Mesothelial cell of epicardium (in vitro differentiated cells): ENCODE measurements around the gene RBMS2. TPM values are rescaled to one million over a fixed set of nuclear protein-coding genes. Genes with fewer than 3 reads are reported as not detected.
A peak's percentile ranks its signal among the peaks of the same experiment; 100 is the strongest.

Experiments used
- DNase-seq, 2 experiments: peaks; one replicate each; pipeline ENCODE4 v3.0.0; 2021; ENCODE audit warnings: low spot score in 2 of 2; ENCODE audit not compliant: unreplicated experiment in 2 of 2
- H3K27ac Mint-ChIP-seq: 2 replicates; pipeline ENCODE4 v1.8.0; 2021; ENCODE audit warnings: mixed read lengths
- H3K27me3 Mint-ChIP-seq: 2 replicates; pipeline ENCODE4 v1.8.0; 2021; ENCODE audit warnings: low read depth, mixed read lengths
- H3K36me3 Mint-ChIP-seq: 2 replicates; pipeline ENCODE4 v1.8.0; 2021; ENCODE audit warnings: mixed read lengths
- H3K4me1 Mint-ChIP-seq: 2 replicates; pipeline ENCODE4 v1.8.0; 2021; ENCODE audit warnings: mixed read lengths
- H3K4me3 Mint-ChIP-seq: 2 replicates; pipeline ENCODE4 v1.8.0; 2021; ENCODE audit warnings: mild to moderate bottlenecking, moderate library complexity, mixed read lengths
- H3K9me3 Mint-ChIP-seq: 2 replicates; pipeline ENCODE4 v1.8.0; 2021; ENCODE audit warnings: mixed read lengths
- total RNA-seq: library from RNA; stranded (reverse); gene quantifications from 3 replicates; pipeline ENCODE4 v1.2.1, GENCODE V29; 2021
- TF ChIP-seq, protein P1 (sequence below): fragments of 200-600 bp; sonication (generic); IDR thresholded peaks from one replicate; pipeline ENCODE4 v1.5.0; 2021; ENCODE audit warnings: antibody characterized with exemption; ENCODE audit not compliant: unreplicated experiment

Gene RBMS2
- total RNA-seq, 1 donor from 2014 or later, result 78.0 TPM

DNA sequence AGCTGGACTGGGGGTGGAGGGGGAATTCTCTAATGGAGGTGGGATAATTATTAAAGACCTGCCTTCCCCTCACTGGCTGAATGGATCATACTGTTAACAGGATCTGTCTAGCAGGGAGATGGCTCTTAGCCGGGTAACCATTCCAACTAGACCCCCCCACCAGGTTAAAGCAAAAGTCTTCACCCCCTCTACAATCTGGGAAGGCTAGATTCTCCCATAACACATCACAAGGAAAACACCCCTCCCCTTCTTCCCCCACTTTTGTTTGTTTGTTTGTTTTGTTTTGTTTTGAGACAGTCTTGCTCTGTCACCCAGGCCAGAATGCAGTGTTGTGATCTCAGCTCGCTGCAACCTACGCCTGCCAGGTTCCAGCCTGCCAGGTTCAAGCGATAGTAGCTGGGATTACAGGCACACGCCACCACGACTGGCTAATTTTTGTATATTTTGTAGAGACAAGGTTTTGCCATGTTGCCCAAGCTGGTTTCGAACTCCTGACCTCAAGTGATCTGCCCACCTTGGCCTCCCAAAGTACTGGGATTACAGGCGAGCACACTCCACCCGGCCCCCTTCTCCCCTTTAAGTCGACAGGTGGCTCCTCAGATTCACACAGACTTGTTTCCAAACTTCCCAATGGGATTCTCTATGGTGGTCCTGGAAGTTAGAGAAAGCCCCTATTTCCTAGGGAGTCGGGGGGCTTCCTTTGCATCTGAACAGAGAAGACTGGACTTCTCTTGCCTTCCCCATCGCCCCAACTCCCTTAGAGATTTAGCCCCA is 112.0 kb downstream of the RBMS2 start:
- H3K27ac Mint-ChIP-seq, result peak overlapping the region; percentile 96
- peaks cover 9% of the 10 kb centered on the region for H3K36me3 Mint-ChIP-seq
- DNase-seq, result no peak
- peak overlapping the region; percentile 88 for H3K4me3 Mint-ChIP-seq
- H3K4me1 Mint-ChIP-seq, result peaks cover 70% of the 10 kb centered on the region
- H3K9me3 Mint-ChIP-seq, result no peaks in the 10 kb centered on the region
- no peaks in the 10 kb centered on the region for H3K27me3 Mint-ChIP-seq
- TF ChIP-seq, protein P1, sequence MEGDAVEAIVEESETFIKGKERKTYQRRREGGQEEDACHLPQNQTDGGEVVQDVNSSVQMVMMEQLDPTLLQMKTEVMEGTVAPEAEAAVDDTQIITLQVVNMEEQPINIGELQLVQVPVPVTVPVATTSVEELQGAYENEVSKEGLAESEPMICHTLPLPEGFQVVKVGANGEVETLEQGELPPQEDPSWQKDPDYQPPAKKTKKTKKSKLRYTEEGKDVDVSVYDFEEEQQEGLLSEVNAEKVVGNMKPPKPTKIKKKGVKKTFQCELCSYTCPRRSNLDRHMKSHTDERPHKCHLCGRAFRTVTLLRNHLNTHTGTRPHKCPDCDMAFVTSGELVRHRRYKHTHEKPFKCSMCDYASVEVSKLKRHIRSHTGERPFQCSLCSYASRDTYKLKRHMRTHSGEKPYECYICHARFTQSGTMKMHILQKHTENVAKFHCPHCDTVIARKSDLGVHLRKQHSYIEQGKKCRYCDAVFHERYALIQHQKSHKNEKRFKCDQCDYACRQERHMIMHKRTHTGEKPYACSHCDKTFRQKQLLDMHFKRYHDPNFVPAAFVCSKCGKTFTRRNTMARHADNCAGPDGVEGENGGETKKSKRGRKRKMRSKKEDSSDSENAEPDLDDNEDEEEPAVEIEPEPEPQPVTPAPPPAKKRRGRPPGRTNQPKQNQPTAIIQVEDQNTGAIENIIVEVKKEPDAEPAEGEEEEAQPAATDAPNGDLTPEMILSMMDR, result no peak

DNA sequence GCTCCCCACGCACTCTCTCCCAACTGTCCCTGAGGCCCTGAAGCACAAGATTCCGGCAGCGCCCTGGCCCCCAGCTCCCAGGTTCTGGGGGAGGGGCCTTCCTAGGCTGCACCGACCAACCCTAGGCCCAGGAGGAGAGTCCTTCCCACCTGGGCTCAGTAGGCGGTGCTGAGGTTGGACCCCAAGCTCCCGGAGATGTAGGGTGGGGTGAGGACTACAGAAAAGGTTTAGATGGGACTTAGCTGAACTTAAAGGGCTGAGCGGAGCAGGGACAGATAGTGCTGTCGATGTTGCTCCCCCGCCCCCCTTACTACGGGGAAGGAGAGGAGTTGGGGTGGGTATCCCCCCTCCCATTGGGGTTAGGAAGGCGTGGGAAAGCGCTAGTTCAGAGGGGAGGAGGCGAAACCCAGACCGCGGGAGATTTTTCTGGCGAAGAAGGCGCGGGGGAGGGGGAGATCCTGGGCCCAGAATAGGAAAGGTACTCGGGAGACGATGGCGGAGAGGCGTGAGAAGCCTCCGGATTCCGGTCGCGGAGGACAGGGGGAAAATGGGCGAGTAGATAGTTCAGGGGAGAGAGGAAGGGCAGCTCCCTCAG is 112.7 kb downstream of the RBMS2 start:
- Mint-ChIP-seq H3K9me3 (no peaks in the 10 kb centered on the region), H3K27me3 (no peaks in the 10 kb centered on the region), H3K4me3 (peak overlapping the region; percentile 88), H3K36me3 (peaks cover 9% of the 10 kb centered on the region), H3K27ac (peak overlapping the region; percentile 96), H3K4me1 (peaks cover 64% of the 10 kb centered on the region)
- peak; percentile 35 to 70 for DNase-seq
- TF ChIP-seq, protein P1, result no peak

DNA sequence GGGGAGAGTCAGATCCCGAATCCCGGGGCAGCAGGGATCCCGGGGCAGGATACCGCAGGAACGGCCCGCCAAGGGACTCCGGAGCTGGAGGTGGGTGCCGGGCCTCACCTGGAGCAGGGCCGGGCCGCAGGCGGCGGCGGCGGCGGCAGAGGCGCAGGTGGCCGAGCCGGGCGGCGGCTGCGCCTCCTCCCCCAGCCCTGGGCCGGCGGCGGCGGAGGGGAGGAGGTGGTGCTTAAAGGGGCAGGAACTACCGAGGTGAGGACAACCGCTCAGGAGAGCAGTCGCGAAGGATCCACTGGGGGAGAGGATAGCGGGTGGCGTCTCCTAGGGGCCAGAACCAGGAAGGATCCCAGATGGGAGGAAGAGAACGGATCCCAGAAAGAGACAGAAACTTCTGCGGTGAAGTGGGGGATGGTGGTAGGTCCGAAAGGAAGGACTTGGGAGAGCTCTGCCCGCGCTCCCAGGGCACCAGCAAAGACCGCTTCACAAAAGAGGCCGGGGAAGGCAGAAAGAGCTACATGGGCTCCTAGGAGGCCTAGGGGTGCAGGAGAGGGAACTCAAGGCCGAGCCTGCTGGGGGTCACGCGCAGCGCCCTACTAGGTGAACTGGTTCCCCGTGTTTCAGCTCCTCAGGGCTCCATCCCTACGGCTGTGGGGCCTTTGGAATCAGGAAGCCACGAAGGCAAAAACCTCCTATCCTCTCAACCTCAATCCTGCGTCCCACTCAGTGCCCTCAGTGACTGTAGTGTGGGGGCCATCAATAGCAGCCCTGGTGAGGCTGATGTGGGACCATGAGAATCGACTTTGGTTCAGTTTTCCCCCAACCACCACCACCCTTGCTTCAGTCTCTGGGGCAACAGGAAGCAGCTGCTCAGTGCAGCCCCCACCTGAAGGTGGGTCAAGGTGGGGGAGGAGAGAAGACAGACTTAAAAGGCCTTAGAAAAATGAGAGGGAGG is 113.5 kb downstream of the RBMS2 start:
- Mint-ChIP-seq H3K36me3 (peaks cover 13% of the 10 kb centered on the region), H3K4me3 (peak overlapping the region; percentile 88), H3K4me1 (peaks cover 62% of the 10 kb centered on the region), H3K9me3 (no peaks in the 10 kb centered on the region), H3K27me3 (no peaks in the 10 kb centered on the region), H3K27ac (peak overlapping the region; percentile 98)
- peak; percentile 45 to 69 for DNase-seq
- TF ChIP-seq, protein P1, result no peak

DNA sequence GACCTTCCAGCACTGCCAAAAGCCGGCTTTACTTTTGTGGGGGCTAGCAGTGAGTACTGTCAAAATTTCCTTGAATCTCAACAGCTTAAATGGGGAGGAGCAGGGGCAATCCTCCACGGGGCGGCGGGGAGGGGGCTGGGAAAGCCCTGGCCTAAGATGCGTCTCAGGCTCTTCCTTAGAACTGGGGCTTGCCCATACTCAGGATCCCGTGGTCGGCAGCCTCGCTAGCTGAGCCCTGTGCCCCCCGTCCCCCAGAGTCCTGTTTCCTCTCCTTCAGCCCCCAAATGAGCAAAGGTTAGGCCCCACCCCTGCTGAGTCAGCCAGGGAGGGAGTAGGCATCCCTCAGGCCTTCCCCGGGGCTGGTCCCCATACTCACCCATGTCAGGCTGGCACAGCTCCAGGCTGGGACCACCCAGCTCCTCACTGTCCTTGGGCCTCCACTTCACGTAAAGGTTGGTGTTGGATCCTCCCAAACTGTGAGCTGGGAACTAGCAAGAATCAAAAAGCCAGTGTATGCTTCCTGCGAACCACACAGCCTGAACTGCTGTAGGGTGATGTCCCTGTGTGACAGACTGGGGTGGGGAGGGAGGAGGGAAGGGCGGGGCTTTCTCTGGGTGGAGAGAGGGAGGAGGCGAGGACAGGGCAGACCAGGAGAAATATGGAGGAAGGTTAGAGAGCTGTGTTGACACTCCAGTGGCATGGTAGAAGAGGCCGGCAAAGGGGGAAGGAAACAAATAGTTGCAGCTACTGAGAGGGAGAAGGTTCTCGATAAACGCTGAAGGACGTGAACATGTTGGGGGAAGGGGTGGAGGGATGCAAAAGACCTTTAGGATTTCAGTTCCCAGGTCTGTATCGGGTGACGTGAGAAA is 114.4 kb downstream of the RBMS2 start:
- no peaks in the 10 kb centered on the region for H3K9me3 Mint-ChIP-seq
- peaks cover 16% of the 10 kb centered on the region for H3K36me3 Mint-ChIP-seq
- TF ChIP-seq, protein P1, result no peak
- peak overlapping the region; percentile 88 for H3K4me3 Mint-ChIP-seq
- no peaks in the 10 kb centered on the region for H3K27me3 Mint-ChIP-seq
- peak; percentile 52 to 65 for DNase-seq
- peak overlapping the region; percentile 98 for H3K27ac Mint-ChIP-seq
- peaks cover 54% of the 10 kb centered on the region for H3K4me1 Mint-ChIP-seq
